T47D (cell line): ENCODE data around the gene ETF1.
A peak's percentile ranks its signal among the peaks of the same experiment; 100 is the strongest.

Experiments used
- DNase-seq, 2 experiments: peaks; one replicate each; pipeline versions ENCODE4 v3.0.0 to v3.0.0-alpha.2; 2011 to 2012; ENCODE audit warnings: low read depth in 1 of 2, low spot score in 1 of 2
- JUND ChIP-seq: IDR thresholded peaks from 2 replicates; pipeline ENCODE4 v1.6.1; 2012; ENCODE audit warnings: low read depth
- in situ Hi-C: cut with HindIII; loops from 2 replicates; pipeline ENCODE4 v1.10.0; 2016; ENCODE audit warnings: low sequenced_read_pairs, low pct_unique_long_range_greater_than_20kb

Gene ETF1

GRCh38 chr5:138536665-138537315, 6.2 kb downstream of the ETF1 start:
- DNase-seq: no peak
- in situ Hi-C loops: no loop called here
- TF ChIP-seq JUND: no peak

- in situ Hi-C loops: no loop called here
- TF ChIP-seq JUND: no peak
- DNase-seq: no peak
Measured at GRCh38 chr5:138536215-138536614, 6.8 kb downstream of the ETF1 start.

DNA sequence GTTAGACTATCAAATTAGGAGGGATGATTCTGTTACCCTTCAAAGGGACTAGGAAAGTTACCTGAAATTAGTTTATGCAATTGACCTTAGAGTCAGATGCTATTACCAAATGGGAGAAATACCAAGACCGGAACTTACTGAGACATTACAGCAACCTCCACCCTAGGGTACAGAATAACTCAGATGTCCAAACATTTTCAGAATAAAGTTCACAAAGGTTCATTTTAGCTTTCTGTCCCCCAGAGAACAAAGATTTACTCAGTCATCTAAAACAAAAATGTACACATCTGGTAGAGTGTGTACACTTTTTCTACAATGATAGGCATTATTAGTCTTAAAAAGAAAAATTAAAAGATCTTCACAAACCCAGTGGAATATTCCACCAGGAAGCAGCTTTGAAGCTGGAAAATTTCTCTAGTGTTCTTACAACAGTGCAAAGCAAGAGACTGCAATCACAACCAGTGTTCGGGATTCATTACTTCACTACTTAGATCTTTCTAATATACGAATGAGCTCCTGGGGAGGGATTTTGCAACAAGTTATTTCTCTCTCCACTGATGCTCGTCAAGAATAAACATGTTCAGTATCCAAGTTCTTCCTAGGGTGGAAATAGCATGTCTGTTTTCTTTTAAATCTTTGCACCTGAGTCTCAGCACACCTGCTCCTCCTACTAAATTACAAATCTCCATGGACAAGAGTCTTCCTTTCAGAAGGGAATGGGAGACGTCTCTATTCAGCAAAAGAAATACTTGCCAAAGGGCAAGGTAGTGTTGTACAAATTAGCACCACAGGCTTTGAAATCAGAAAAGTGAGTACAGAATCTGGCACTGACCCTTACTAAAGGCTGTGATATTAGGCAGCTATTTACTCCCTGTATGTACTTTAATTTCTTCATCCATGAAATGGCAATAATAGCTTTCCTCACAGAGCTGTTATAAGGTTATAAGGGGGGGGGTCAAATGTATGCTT, 8.8 kb downstream of the ETF1 start:
- in situ Hi-C loops: no loop called here
- no peak for TF ChIP-seq JUND
- DNase-seq: no peak

DNA sequence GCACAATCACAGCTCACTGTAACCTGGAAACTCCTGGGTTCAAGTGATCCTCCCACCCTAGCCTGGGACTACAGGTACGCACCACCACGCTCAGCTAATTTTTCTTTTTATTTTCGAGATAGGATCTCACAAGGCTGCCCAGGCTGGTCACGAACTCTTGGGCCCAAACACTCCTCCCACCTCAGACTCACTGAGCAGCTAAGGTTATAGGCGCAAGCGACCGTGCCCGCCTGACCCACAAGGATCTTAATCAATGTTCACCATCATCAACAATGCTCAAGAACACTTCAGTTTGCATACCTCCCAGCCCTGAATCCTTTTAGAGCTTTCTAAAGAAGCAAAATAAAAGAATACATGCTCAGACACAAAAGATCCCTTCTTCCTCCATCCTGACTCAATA, 13.2 kb downstream of the ETF1 start:
- in situ Hi-C loops: no loop called here
- peak in 1 of 2 experiments; percentile 59 for DNase-seq
- no peak for TF ChIP-seq JUND

- in situ Hi-C loops: no loop called here
- TF ChIP-seq JUND: no peak
- DNase-seq: peak in 1 of 2 experiments; percentile 37
Measured at GRCh38 chr5:138528744-138529469, 14.1 kb downstream of the ETF1 start.

DNA sequence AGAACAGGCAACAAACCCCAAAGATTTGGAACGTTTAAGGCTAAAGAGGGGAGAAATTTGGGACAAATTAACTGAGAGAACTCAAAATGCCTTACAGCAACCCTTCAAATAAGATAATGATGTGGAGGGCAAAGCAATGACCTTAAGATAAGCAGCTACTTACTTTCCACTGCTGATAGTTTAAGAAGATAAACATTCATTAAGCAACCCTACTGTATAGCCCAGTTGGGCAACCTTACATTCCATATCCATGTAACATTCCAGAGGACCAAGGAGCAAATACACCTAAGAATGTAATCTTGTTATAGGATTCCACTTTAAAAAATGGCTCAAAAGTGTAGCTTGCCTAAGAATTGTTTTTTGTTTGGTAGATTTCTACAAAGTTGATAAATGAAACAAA, 14.8 kb downstream of the ETF1 start:
- TF ChIP-seq JUND: no peak
- peak in 1 of 2 experiments; percentile 69 for DNase-seq
- in situ Hi-C loops: no loop called here

DNA sequence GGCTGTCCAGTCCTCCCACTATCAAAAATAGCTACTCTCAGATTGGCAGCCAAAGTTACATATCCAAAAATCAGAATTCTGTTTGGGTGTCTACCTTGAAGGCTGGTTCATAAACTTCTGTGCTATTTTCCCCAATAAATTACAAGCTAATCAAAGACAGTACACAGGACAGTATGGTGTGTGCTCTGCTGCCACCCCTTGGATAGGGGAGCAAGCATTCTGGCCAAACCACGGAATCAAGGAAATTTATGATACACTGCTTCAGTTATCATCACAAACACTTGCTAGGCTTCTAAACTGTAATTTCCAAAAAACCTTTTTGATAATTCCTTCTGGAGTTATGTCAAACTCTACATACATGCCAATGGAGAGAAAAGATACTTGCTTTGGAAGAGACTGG, 15.9 kb downstream of the ETF1 start:
- DNase-seq: no peak
- in situ Hi-C loops: no loop called here
- no peak for TF ChIP-seq JUND

GRCh38 chr5:138523406-138523805, 19.6 kb downstream of the ETF1 start:
- no peak for DNase-seq
- in situ Hi-C loops: no loop called here
- TF ChIP-seq JUND: no peak

- in situ Hi-C loops: no loop called here
- DNase-seq: no peak
- TF ChIP-seq JUND: no peak
Measured at GRCh38 chr5:138520971-138521370, 22.1 kb downstream of the ETF1 start.

GRCh38 chr5:138517437-138517836, 25.6 kb downstream of the ETF1 start:
- DNase-seq: no peak
- in situ Hi-C loops: no loop called here
- TF ChIP-seq JUND: no peak

GRCh38 chr5:138515556-138516245, 27.3 kb downstream of the ETF1 start:
- in situ Hi-C loops: no loop called here
- DNase-seq: no peak
- TF ChIP-seq JUND: no peak

DNA sequence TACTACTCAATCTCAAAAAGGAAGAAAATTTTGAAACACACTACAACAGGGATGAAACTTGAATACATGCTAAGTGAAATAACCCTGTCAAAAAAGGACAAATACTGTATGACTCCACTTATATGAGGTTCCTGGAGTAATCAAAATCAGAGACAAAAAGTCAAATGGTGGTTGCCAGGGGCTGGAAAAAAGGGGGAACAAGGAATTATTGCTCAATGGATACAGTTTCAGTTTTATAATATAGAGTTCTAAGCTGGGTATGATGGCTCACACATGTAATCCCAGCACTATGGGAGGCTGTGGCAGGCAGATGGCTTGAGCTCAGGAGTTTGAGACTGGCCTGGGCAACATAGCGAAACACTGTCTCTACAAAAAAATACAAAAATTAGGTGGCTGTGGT, 29.0 kb downstream of the ETF1 start:
- in situ Hi-C loops: no loop called here

More for the DNA sequence above, 29.0 kb downstream of the ETF1 start:
- no peak for TF ChIP-seq JUND
- DNase-seq: no peak
